ENCODE results near the gene KRT4.

The KRT4 gene

DNA sequence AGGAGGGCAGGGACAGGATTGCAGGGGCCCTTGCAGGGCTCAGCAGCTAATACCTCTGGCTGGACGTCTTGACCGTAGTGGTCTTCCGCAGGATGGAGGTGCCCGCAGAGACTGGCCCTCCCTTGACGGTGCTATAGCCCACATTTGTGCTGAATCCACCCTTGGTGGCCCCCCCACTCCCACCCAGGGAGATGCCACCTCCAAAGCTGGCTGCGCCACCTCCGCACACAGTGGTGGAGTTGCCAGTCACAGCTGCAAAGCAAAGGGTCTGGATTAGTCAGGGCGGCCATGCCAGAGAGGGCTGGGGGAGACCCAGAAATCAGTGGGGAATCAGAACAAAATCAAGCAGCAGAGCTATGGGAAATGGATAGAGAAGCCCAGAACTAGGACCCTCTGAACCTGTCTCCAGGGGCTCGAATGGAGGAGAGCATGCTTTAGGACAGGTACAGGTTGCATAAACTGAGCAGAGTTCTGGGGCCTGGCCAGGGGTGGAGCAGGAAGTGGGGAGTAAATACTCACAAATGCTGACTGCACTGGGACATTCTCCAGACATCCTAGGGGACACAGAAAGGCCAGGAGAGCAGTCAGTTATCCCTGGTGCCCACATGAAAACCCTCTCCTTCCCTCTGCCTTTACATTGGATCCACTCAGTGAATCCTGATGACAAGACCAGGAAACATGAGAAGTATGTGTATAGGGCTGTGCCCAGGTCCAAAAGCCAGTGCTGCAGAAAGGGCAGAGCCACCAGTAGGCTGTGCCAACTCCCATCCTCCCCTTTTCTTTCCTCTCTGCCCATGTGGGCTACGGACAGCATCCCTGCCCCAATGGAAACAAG lies 8.1 kb upstream of the KRT4 start:
- Histone ChIP-seq H4K8ac (ENCODE audit: low read depth, low read length) (no peak overlapping the region), H4K12ac (ENCODE audit: low read depth, low read length) (no peak overlapping the region), H3K9me3 (ENCODE audit: insufficient read depth, low read depth, low read length) (no peaks in the 10 kb centered on the region), H3K9ac (ENCODE audit: low read length) (no peak overlapping the region), H2BK5ac (ENCODE audit: low read depth, low read length, poor library complexity) (no peak overlapping the region), H2BK12ac (ENCODE audit: low read length) (no peak overlapping the region), H3K27me3 (ENCODE audit: insufficient read depth, low read length) (no peaks in the 10 kb centered on the region), H3K4me1 (ENCODE audit: control insufficient read depth in 1 of 2, insufficient read depth in 2 of 2, low read length in 2 of 2) (peaks cover 0 to 1% of the 10 kb centered on the region in 2 experiments), H2AK5ac (ENCODE audit: low read length) (no peak overlapping the region), H3K4me2 (ENCODE audit: low read length) (no peak overlapping the region), H3K27ac (ENCODE audit: low read depth, low read length) (no peak overlapping the region), H3K23ac (ENCODE audit: low read length) (no peak overlapping the region), H3K79me2 (ENCODE audit: control insufficient read depth, insufficient read depth, low read length, poor library complexity) (no peaks in the 10 kb centered on the region), H3K4ac (ENCODE audit: low read depth, low read length) (no peak overlapping the region), H2BK120ac (ENCODE audit: insufficient read depth, low read length, poor library complexity) (no peak overlapping the region), H4K91ac (ENCODE audit: low read depth, low read length) (no peak overlapping the region), H2AFZ (ENCODE audit: insufficient read depth, low read length, poor library complexity) (no peak overlapping the region), H3K36me3 (ENCODE audit: control insufficient read depth in 1 of 2, insufficient read depth in 2 of 2, low read length in 2 of 2) (no peaks in the 10 kb centered on the region), H3K4me3 (ENCODE audit: low read depth, low read length) (no peak overlapping the region), H3K79me1 (ENCODE audit: low read length) (no peaks in the 10 kb centered on the region), H3K14ac (ENCODE audit: low read length) (no peak overlapping the region), H3K18ac (ENCODE audit: low read length) (no peak overlapping the region)
- DNase-seq = peak in 1 of 2 donors; percentile 34
- WGBS (ENCODE audit: extremely low coverage, insufficient coverage, insufficient read length) = no CpG with 5 or more reads among the region's 10 CpGs

DNA sequence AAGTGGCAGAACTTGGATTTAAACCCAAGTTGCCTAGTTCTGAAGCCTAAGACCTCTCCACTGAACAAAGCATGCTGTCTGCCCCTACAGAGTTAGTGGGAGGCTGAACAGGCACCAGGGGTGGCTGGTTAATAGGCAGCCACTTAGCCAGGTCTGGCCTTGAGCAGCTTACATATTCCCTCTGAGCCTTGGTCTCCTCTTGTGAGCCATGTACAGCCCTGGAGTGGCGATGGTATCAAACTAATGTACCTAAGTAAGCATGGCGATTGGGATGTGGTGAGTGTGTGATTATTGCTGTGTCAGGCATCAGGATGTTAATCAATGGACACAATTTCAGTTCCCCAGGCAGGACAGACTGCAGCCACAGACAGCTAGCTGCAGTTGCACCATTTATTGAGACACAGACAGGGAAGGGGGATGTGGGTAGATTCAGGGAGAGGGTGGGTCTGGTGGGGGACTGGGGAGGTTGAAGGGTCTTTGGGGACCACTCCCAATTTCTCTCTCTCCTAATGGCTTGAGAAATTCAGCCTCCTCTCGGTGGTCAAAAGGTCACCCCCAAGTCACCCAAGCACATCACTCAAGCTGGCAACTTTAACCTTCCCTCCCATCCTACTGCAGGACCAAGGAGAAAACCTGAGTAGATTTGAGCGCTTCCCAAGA lies 7.3 kb upstream of the KRT4 start:
- Histone ChIP-seq H3K27me3 (ENCODE audit: insufficient read depth, low read length) (no peaks in the 10 kb centered on the region), H4K91ac (ENCODE audit: low read depth, low read length) (no peak overlapping the region), H3K4me2 (ENCODE audit: low read length) (no peak overlapping the region), H2AFZ (ENCODE audit: insufficient read depth, low read length, poor library complexity) (no peak overlapping the region), H3K9me3 (ENCODE audit: insufficient read depth, low read depth, low read length) (no peaks in the 10 kb centered on the region), H2AK5ac (ENCODE audit: low read length) (no peak overlapping the region), H4K8ac (ENCODE audit: low read depth, low read length) (no peak overlapping the region), H3K27ac (ENCODE audit: low read depth, low read length) (no peak overlapping the region), H3K36me3 (ENCODE audit: control insufficient read depth in 1 of 2, insufficient read depth in 2 of 2, low read length in 2 of 2) (no peaks in the 10 kb centered on the region), H3K18ac (ENCODE audit: low read length) (no peak overlapping the region), H4K12ac (ENCODE audit: low read depth, low read length) (no peak overlapping the region), H2BK120ac (ENCODE audit: insufficient read depth, low read length, poor library complexity) (no peak overlapping the region), H2BK5ac (ENCODE audit: low read depth, low read length, poor library complexity) (no peak overlapping the region), H3K4me1 (ENCODE audit: control insufficient read depth in 1 of 2, insufficient read depth in 2 of 2, low read length in 2 of 2) (no peaks in the 10 kb centered on the region), H3K4ac (ENCODE audit: low read depth, low read length) (no peak overlapping the region), H3K9ac (ENCODE audit: low read length) (no peak overlapping the region), H3K23ac (ENCODE audit: low read length) (no peak overlapping the region), H3K14ac (ENCODE audit: low read length) (no peak overlapping the region), H2BK12ac (ENCODE audit: low read length) (no peak overlapping the region), H3K79me2 (ENCODE audit: control insufficient read depth, insufficient read depth, low read length, poor library complexity) (no peaks in the 10 kb centered on the region), H3K4me3 (ENCODE audit: low read depth, low read length) (no peak overlapping the region), H3K79me1 (ENCODE audit: low read length) (no peaks in the 10 kb centered on the region)
- DNase-seq = no peak
- WGBS (ENCODE audit: extremely low coverage, insufficient coverage, insufficient read length) = no CpG with 5 or more reads among the region's 4 CpGs

DNA sequence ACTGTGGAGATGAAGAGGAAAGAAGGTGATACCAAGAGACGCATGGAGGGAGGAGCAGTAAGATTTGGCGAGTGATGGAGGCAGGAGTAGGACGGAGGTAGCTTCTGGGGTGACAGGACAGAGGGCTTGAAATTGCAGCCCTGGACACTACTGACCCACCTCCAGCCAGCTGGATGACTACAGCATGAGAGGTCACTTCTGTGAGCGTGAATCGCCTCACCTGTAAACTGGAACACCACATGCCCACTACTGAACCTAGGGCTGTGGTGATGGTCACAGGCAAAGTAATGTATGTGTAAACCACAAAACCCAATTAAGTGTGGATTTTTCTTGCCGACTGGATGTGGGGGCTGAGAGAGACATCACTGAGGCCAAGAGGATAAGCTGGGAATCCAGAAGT lies 6.6 kb upstream of the KRT4 start:
- H2AFZ ChIP-seq (ENCODE audit: insufficient read depth, low read length, poor library complexity) = no peak overlapping the region
- no peak overlapping the region for H2BK120ac ChIP-seq (ENCODE audit: insufficient read depth, low read length, poor library complexity)
- no peak overlapping the region for H3K14ac ChIP-seq (ENCODE audit: low read length)
- H4K91ac ChIP-seq (ENCODE audit: low read depth, low read length) = no peak overlapping the region
- H3K79me2 ChIP-seq (ENCODE audit: control insufficient read depth, insufficient read depth, low read length, poor library complexity) = no peaks in the 10 kb centered on the region
- no peaks in the 10 kb centered on the region for H3K9me3 ChIP-seq (ENCODE audit: insufficient read depth, low read depth, low read length)
- H3K18ac ChIP-seq (ENCODE audit: low read length) = no peak overlapping the region
- H3K23ac ChIP-seq (ENCODE audit: low read length) = no peak overlapping the region
- H3K4me3 ChIP-seq (ENCODE audit: low read depth, low read length) = no peak overlapping the region
- no peak overlapping the region for H3K27ac ChIP-seq (ENCODE audit: low read depth, low read length)
- no peak overlapping the region for H2BK5ac ChIP-seq (ENCODE audit: low read depth, low read length, poor library complexity)
- no peak overlapping the region for H2AK5ac ChIP-seq (ENCODE audit: low read length)
- no peaks in the 10 kb centered on the region for H3K36me3 ChIP-seq (ENCODE audit: control insufficient read depth in 1 of 2, insufficient read depth in 2 of 2, low read length in 2 of 2)
- H3K4me1 ChIP-seq (ENCODE audit: control insufficient read depth in 1 of 2, insufficient read depth in 2 of 2, low read length in 2 of 2) = no peaks in the 10 kb centered on the region
- no CpG with 5 or more reads among the region's 6 CpGs for WGBS (ENCODE audit: extremely low coverage, insufficient coverage, insufficient read length)
- no peak overlapping the region for H3K9ac ChIP-seq (ENCODE audit: low read length)
- no peak for DNase-seq
- no peak overlapping the region for H4K8ac ChIP-seq (ENCODE audit: low read depth, low read length)
- no peaks in the 10 kb centered on the region for H3K27me3 ChIP-seq (ENCODE audit: insufficient read depth, low read length)
- no peaks in the 10 kb centered on the region for H3K79me1 ChIP-seq (ENCODE audit: low read length)
- H4K12ac ChIP-seq (ENCODE audit: low read depth, low read length) = no peak overlapping the region
- H3K4ac ChIP-seq (ENCODE audit: low read depth, low read length) = no peak overlapping the region
- H2BK12ac ChIP-seq (ENCODE audit: low read length) = no peak overlapping the region
- H3K4me2 ChIP-seq (ENCODE audit: low read length) = no peak overlapping the region

DNA sequence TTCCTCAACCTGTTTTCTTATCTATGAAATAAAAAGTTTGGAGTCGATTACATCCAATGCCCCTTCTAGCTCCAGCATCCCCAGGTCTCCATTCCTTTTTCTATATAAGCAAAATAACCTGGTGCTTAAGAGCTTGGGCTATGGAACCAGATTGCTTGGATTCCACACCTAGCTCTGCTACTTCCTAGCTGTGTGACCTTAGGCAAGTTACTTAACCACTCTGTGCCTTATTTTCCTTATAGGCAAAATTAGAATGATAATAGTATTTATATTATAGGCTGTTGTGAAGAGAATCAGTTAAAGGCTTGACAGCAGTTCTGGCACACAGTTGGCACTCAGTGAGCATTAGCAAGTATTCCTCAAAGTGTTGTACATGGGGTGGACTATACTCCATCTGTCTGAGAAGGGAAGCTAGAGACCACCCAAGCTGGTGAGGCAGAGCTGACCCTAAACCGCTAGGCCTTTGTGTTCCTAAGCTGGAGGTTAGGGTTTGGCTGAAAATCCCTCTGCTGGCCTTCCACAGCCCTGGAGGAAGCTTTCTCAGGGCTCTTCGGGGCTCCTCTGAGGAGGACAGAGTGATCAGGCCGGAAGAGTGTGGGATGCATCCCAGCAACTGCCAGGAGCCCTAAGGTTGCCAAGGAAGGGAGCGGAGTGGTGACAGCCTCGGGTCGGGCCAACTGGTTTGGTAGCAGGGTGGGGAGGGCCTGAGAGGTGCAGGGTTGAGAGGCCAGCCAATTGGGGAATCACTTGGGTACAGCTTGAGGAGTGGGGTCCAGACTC lies 6.0 kb upstream of the KRT4 start:
- no CpG with 5 or more reads among the region's 7 CpGs for WGBS (ENCODE audit: extremely low coverage, insufficient coverage, insufficient read length)

More for the DNA sequence above, 6.0 kb upstream of the KRT4 start:
- Histone ChIP-seq H3K23ac (ENCODE audit: low read length) (no peak overlapping the region), H3K79me1 (ENCODE audit: low read length) (no peaks in the 10 kb centered on the region), H3K4me1 (ENCODE audit: control insufficient read depth in 1 of 2, insufficient read depth in 2 of 2, low read length in 2 of 2) (no peaks in the 10 kb centered on the region), H3K9ac (ENCODE audit: low read length) (no peak overlapping the region), H2AK5ac (ENCODE audit: low read length) (no peak overlapping the region), H3K4ac (ENCODE audit: low read depth, low read length) (no peak overlapping the region), H3K36me3 (ENCODE audit: control insufficient read depth in 1 of 2, insufficient read depth in 2 of 2, low read length in 2 of 2) (no peaks in the 10 kb centered on the region), H3K9me3 (ENCODE audit: insufficient read depth, low read depth, low read length) (no peaks in the 10 kb centered on the region), H4K8ac (ENCODE audit: low read depth, low read length) (no peak overlapping the region), H2BK12ac (ENCODE audit: low read length) (no peak overlapping the region), H2AFZ (ENCODE audit: insufficient read depth, low read length, poor library complexity) (no peak overlapping the region), H3K27ac (ENCODE audit: low read depth, low read length) (no peak overlapping the region), H2BK120ac (ENCODE audit: insufficient read depth, low read length, poor library complexity) (no peak overlapping the region), H3K27me3 (ENCODE audit: insufficient read depth, low read length) (no peaks in the 10 kb centered on the region), H4K91ac (ENCODE audit: low read depth, low read length) (no peak overlapping the region), H3K4me2 (ENCODE audit: low read length) (no peak overlapping the region), H3K18ac (ENCODE audit: low read length) (no peak overlapping the region), H3K14ac (ENCODE audit: low read length) (no peak overlapping the region), H3K4me3 (ENCODE audit: low read depth, low read length) (no peak overlapping the region), H2BK5ac (ENCODE audit: low read depth, low read length, poor library complexity) (no peak overlapping the region), H4K12ac (ENCODE audit: low read depth, low read length) (no peak overlapping the region), H3K79me2 (ENCODE audit: control insufficient read depth, insufficient read depth, low read length, poor library complexity) (no peaks in the 10 kb centered on the region)
- DNase-seq = peak in 1 of 2 donors; percentile 20
